ENCODE data around the gene COL4A5.
A peak's percentile ranks its signal among the peaks of the same experiment; 100 is the strongest.

Gene COL4A5

DNA sequence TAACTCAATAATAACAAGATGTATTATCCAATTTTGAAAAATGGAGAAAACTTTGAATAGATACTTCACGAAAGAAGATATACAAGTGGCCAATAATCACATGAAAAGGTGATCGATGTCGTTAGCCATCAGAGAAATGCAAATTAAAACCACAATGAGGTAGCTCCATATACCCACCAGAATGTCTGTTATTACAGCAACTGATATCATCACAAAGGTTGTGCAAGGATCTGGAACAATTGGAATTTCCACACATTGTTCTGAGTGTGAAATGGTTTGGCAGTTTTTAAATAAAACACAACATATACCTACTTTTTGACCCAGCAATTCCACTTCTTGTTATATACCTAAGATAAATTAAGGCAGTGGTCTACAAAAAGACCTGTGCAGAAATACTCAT lies 225.1 kb downstream of the COL4A5 start:
- DNase-seq = no peak

DNA sequence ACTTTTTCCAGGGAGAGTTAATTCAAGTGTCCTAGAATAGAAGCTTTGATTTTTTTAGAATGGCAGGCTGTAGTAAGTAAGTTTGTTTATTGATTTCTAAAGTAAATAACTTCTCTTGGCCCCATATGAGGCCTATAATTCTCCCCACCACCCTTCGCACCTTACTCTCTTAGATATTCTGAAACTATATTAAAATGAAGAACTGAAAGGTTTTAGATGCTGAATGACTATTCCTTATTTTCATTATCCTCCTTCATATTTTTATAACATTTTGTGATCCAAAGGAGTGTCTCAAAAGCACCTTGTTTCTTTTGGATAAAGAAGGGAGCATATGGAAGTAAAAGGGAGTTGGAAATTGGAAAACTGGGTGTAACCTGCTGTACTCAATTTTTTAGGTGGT lies 226.5 kb downstream of the COL4A5 start:
- DNase-seq = no peak

DNA sequence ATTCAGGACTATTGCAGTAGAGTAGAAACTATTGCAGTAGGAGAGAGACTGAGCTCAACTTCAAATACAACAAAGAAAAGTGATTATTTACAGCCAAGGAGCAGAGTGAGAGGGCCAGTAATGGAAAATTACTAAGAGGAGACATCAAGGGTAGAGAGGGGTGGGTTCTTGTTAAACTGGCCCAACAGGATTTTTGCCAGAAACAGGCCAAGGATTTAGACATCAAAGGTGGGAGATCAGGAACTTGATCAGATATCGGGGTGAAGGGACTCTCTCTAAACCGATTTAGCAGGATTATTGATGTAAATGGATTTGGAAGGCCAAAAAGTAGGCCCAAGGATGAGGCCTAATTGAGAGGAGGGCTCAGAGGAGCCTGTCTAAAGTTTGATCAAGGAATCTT lies 231.9 kb downstream of the COL4A5 start:
- no peak for DNase-seq

DNA sequence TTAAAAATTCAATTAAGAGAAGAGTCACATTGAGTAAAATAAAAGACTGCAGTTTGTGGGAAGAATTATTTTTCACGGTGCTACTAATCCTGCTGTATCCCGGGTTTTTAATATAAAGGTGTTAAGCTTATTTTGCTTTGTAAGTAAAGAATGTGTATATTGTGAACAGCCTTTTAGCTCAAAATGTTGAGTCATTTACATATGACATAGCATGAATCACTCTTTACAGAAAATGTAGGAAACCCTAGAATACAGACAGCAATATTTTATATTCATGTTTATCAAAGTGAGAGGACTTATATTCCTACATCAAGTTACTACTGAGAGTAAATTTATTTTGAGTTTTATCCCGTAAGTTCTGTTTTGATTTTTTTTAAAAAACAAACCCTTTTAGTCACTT lies 257.1 kb downstream of the COL4A5 start:
- peak in 1 of 3 donors; percentile 4 for DNase-seq

DNA sequence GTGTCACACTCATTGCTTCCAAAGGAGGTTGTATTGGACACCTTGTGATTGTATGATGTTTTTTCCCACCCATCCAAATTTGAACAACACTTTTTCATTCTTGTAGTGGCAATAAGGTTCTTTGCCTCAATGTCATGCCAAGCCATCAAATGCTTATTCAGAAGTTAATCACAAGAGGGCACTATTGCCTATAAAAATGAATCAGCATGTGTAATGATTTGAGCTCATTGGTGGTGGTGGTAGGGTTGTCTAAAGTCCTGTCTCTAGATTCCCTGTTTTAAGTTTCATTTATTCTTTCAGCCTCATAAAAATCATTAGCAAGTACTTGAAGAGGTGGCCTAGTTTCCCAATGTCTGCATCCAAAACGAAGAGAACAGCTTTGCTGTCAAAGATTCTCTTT lies 259.7 kb downstream of the COL4A5 start:
- peak; percentile 6 to 32 (median 21) for DNase-seq

DNA sequence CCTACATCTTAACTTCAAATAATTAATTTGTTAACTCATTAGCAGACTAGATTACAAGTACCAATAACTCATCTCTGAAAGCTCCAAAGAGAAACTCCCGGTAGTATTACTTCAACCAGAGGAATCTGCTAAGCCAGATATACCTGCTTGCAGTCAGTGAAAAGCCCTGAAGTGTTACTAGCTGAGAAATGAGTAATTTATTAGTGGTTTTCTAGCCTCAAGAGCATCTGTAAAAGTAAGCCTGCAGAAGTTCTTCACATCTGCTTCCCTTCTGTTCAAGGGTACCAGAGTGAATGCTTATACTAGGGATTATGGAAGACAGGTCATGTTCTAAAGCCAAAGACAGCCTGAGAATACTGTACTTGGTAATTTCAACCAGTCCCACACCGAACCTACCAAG lies 262.0 kb downstream of the COL4A5 start:
- DNase-seq = no peak

DNA sequence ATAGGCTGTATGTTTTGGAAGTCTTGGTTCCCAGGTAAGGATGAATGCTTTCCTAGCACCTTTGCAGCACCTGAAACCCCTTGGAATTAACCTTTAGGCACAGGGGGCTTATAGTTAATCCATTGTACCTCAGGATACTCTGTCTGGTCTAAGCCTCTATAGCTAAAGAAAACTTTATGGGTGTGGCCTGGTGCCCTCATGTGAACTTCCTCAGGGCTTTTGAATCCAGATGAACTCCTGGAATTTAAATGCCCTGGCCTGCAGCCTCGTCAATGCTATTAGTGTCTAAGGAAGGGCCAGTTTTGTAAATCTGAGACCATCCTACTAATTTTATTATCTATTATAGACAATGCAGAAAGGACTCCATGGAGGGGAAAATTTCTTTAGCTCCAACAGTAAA lies 262.9 kb downstream of the COL4A5 start:
- no peak for DNase-seq

DNA sequence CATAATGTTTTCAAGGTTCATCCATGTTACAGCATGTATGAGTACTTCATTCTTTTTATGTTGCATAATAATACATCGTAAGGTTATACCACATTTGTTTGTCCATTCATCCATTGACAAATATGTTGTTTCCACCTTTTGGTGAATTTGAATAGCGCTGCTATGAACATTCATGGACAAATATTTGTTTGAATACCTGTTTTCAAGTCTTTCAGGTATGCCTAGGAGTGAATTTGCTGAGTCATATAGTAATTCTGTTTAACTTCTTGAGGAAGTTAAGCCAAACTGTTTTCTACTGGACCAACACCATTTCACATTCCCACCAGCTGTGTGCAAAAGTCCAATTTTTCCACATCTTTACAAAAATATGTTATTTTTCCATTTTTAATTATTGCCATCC lies 265.2 kb downstream of the COL4A5 start:
- DNase-seq = no peak

DNA sequence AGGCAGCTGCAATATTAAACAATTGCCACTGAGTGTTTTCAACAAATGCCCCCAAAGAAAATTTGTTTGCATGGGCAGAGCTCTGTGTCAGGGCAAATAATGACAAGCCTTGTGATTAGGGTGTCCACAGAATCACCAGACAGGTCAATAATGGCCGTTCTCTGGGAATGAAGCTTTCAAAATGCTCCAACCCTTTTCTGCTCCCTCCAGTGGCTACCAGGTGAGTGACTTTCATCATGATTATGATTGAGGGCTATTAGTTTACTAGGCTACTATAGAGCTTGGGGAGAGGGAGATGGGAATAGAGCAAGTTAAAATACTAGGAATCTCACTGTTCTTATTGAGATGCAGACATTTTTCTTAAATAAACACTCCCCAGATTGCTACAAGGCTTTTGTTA lies 273.2 kb downstream of the COL4A5 start:
- no peak for DNase-seq

DNA sequence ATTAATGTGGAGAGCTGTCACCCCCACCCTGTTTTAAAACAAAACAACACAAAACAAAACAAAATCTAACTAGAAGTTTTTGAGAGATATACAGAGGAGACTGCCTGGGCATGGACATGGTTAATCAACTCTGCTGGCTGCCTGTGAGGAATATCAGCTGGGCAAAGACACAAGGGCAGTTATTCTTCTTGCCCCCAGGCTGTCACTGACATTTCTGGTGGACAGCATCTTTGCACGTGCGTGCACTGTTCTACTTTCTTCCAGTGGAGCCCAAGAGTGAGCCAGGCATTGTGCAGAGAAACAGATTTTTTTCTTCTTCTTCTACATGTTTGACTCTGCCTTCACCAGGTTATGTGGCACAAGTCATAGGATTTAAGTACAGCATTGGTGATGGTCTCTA lies 282.9 kb downstream of the COL4A5 start:
- DNase-seq = no peak

DNA sequence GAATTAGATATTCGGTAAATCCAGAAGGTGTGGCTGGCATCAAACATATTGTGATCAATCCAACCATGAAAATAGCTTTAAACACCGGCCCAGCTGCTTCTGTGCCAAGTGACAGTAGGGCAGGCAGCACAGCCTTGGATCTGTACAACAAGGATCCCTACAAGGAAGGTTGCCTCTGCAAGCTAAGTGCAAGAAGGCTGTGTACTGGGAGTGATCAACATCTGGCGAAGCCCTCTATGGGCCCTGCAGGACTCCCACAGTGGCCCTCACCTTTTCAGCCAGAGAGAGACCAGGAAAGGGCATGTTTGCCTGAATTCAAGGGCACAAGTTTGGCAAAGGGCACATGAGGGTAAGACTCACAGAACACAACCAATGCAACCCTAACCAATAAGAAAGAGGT lies 287.1 kb downstream of the COL4A5 start:
- no peak for DNase-seq

DNA sequence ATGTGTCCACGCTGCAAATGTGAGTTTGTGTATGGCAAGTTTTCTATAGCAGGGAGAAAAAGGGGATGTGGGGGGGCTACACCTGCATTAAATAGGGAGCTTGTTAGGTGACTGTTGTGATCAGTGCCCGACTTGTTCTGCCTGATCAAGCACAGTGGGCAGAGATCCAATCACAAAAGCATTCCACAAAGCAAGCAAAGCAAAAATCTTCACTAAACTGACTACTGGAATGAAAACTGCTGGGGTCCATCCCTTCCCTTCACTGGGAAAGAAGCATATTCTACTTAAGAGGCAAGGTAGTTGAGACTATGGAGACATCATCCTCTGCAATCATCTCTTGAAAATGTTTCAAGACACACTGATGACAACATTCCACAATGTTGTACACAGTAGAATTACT lies 291.5 kb downstream of the COL4A5 start:
- no peak for DNase-seq

DNA sequence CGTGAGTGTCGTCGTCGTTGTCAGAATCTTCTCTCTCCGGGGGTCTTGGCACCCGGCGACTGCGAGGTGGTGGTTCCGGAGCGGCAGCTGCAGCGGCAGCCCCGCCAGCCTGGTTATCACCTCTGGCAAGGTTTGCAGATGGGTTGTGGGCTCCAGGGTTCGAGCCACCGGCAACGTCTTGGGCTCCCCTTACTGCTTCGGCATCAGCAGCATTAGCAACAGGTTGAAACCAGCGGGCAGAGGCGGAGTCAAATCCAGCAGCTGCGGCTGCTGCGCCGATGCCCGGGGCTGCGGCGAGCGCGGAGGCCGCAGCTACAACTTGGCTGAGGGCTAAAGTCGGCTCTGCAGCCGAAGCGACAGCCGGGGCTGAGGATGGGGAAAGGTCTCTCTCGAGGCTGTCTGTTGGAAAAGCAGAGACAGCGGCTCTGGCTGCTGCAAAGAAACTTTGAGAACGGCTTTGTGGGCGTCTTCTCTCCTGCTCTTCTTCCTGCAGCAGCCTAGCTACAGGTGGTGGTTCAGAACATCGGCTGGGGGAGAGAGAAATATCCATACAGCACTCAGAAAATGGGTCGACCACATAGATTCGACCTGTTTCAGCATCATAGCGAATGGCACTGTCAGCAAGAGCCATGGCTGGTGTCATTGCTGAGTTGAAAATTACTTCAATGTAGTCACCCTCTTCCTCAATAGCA lies 293.1 kb downstream of the COL4A5 start:
- no peak for DNase-seq

DNA sequence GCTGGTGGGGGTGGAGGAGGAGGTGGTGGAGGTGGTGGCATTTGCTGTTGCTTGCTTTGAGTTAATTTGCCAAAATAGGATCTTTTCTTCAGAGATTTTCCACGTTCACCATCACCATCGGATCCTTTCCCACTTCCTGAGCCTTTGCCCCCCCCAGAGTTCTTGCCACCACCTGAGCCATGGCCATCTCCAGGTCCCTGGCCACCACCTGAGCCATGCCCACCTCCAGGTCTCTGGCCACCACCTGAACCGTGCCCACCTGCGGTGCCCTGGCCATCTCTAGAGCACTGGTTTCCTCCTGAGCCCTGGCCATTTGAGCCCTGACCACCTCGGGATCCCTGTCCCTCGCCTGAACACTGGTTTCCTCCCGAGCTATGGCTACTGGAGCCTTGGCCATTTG lies 294.8 kb downstream of the COL4A5 start:
- no peak for DNase-seq

DNA sequence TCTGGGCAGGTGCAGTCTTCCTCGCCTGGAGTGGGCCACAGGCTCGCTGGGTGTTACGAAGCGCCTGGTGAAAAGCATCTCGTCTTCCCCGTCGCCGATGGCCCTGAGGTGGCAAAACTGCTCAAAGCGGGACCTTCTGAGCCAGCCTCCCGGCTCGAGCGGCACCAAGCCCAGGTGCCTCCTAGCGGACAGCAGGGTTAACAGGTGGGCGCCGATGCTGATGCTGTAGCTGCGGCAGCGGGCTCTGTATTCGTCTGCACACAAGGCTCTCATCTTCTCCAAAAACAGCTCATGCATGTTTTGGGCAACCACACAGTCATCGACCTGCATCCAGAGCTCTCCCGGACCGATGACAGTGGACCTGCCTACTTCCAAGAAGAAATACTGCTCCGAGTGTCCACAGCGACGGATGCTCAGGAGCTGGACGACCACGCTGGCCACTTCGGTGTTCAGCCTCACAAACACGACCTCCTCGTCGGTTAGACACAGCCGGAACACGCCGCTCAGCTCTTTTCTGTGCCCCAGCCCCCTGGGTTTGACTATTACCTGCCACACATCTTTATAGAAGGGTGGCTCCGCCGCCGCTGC lies 295.5 kb downstream of the COL4A5 start:
- no peak for DNase-seq

DNA sequence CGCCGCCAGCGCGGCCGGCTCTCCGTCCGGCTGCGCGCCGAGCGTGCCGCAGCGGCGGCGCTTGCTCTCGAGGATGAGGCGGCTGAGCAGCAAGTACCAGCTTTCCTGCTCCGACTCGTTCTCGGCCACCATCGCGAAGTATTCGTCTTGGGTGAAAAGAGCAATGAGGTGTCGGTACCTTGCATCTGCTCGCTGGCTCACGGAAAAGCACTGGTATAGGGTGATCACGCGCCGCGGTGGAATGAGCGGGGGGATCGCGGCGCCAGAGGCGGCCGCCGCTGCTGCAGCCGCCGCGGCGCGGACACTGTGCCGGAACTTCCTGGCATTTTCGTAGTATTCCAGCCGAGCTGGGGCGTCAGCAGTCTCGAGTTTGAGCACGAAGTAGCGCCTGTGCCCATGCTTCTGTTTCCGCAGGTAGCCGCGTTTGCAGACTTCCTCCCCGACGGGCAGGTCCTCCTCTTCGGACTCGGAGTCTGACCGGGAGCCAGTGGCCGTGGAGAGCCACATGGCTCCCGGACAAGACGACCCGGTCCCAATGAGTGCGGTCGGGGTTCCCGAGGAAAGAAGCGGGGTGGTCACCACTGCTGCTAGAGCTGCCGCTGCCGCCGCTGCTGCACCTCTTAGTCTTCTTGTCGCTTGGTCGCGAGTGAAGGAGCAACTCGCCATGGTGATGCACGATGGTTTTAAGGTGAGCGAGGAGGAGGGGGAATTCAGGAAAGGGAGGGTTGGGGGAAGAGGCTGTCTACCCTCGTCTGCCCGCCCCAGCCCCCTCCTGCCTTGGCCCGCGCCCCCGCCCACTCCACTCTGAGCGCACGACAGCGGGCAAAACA lies 296.3 kb downstream of the COL4A5 start:
- DNase-seq = peak in 1 of 3 donors; percentile 0

DNA sequence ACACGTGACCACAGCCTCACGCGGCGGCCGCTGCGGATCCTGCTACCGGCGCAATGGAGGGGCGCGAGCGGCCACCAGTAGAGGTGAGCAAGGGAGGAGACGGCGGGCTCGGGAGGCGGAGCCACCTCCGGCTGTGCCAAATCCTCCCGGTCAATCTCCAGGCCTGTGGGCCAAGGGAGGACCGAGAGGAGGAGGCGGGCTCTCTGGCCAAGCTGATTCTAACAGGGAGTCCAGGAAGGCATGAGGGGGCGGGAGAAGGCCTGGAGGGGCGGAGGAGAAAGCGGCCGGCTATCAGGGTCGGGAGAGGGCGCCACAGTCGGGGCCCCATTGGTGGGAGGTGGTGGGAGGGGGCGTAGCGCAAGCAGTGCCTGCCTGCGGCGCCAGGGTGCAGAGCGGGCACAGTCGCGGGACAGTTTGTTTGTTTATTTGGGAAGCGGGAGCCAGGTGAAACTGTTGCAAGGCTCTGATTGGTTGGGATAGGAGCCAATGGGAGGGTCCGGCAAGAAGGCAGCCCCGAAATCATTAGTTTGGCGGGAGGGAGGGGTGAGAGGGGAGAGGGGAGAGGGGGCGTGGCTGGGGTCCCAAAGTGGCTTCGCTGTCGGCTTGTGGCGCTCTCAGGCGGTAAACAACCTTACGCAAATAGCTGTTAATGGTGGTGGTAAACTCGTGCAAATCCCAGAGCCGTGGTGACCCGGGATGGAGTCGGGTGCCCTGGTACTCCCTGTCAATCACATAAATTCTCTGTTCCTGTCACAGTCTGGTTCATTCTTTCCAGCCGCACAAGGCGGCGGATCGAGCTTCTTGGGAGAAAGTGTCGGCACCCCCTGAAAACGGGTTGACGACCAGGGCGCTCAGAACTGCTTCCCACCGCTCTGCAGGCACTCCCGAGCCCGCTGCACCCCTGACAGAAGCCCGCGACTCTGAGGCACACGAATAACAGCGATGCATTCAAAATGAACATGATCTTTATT lies 297.2 kb downstream of the COL4A5 start, which contains the start of gene IRS4:
TSS of gene IRS4 (minus strand) at position 55 of the 971 bp plus-strand sequence.
- DNase-seq = no peak

DNA sequence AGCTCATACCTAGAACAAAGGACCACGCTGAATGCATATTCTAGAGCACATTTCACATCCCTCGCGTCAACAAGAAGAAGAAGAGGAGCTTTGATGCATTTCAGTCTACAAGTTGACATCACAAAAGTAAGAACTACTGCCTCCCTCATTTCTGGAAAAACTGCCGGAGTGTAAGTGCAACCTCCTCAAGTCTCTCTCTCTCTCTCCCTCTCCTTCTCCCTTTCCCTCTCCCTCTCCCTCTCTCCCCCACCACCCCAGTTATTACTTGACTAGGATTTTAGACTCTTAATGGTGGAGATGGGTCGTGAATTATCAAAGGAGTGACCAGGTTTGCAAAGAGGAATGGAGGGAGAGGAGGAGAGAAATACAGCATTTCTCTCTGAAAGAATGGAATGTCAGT lies 298.1 kb downstream of the COL4A5 start:
- DNase-seq = no peak

DNA sequence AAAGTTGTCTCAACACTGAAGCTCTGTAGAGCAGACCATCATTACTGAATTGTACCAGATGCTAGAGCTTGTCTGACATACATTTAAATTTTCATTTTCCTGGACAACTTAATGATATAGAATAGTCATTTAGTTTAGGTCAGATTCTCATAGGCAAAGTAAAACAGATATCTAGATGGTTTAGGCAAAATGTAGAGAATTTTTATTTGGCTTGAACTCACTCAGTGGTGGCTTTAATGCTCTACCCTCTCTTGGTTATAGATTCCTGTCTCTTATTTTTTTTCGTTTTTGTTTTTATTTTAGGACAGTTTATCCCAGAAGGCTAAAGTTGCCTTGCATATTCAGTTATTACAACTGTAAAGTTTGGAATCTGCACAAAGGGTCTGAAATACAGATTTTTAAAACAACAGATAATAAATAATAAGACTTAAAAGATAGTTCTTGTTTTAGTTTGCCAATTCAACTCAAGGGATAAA lies 300.7 kb downstream of the COL4A5 start:
- no peak for DNase-seq
